ENCODE measurements around the gene MT3. TPM values are rescaled to one million over a fixed set of nuclear protein-coding genes. Genes with fewer than 3 reads are reported as not detected.

Gene MT3
- total RNA-seq, 6 experiments from 2014 or later, result not detected

DNA sequence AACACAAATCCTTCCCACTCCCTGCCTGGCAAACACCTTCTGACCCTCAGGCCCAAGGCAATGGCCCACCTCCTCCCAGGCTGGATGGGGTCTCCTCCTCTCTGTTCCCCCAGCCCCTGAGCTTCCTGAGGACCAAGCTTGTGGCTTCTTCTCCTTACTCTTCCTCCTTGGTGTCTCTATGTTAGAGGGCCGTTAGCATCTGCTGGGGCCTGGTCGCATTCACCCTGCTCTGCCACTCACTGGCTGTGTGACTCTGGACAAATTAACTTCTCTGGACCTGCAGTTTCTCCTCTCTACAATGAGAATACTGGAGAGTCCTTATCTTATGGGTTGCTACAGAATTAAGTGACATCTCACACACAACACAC is 18.3 kb downstream of the MT3 start:
- TF ChIP-seq, protein P1, sequence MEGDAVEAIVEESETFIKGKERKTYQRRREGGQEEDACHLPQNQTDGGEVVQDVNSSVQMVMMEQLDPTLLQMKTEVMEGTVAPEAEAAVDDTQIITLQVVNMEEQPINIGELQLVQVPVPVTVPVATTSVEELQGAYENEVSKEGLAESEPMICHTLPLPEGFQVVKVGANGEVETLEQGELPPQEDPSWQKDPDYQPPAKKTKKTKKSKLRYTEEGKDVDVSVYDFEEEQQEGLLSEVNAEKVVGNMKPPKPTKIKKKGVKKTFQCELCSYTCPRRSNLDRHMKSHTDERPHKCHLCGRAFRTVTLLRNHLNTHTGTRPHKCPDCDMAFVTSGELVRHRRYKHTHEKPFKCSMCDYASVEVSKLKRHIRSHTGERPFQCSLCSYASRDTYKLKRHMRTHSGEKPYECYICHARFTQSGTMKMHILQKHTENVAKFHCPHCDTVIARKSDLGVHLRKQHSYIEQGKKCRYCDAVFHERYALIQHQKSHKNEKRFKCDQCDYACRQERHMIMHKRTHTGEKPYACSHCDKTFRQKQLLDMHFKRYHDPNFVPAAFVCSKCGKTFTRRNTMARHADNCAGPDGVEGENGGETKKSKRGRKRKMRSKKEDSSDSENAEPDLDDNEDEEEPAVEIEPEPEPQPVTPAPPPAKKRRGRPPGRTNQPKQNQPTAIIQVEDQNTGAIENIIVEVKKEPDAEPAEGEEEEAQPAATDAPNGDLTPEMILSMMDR (IDR thresholded peaks at IDR 0.05), result no peak
- Mint-ChIP-seq H3K36me3 (ENCODE audit: low read depth) (peaks cover 14% of the 10 kb centered on the region; the same call in 1 of the 2 replicates), H3K9me3 (no peaks in the 10 kb centered on the region), H3K4me1 (ENCODE audit: low read depth) (peaks cover 66% of the 10 kb centered on the region), H3K27me3 (ENCODE audit: insufficient read depth) (peaks cover 6% of the 10 kb centered on the region), H3K27ac (peak overlapping the region; percentile 100), H3K4me3 (peak overlapping the region; percentile 84)
- no peak for DNase-seq

DNA sequence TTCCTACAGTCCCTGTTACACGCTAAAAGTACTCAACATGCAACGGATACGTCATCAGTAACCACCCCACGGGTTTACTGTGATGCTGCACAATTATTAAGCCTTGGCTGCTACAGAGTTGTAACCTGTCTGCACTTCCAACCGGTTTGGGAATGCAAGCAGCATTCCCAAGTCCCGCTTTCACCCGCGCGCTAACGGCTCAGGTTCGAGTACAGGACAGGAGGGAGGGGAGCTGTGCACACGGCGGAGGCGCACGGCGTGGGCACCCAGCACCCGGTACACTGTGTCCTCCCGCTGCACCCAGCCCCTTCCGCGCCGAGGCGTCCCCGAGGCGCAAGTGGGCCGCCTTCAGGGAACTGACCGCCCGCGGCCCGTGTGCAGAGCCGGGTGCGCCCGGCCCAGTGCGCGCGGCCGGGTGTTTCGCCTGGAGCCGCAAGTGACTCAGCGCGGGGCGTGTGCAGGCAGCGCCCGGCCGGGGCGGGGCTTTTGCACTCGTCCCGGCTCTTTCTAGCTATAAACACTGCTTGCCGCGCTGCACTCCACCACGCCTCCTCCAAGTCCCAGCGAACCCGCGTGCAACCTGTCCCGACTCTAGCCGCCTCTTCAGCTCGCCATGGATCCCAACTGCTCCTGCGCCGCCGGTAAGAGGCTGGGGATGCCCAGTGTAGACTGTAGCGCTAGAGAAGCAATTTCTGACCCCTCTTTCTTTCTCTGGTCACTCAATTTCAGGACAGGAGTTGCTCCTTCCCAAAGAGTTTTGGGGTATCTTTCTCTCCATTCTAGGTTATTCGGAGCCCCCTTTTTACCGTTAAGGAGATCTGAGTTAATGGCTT is 18.9 kb downstream of the MT3 start, which contains the start of gene MT2A:
TSS of gene MT2A (plus strand) at position 542 of the 833 bp plus-strand sequence. CDS start at position 614, 72 bp downstream.
- Mint-ChIP-seq H3K27ac (peak within 1 kb of the TSS; percentile 100), H3K27me3 (ENCODE audit: insufficient read depth) (peaks cover 6% of the 10 kb centered on the region), H3K9me3 (no peaks in the 10 kb centered on the region), H3K4me3 (peak within 1 kb of the TSS; percentile 98), H3K36me3 (ENCODE audit: low read depth) (peaks cover 14% of the 10 kb centered on the region; the same call in 1 of the 2 replicates), H3K4me1 (ENCODE audit: low read depth) (peaks cover 71% of the 10 kb centered on the region)
- TF ChIP-seq, protein P1 (IDR thresholded peaks at IDR 0.05), result no peak
- peak; percentile 95 for DNase-seq

DNA sequence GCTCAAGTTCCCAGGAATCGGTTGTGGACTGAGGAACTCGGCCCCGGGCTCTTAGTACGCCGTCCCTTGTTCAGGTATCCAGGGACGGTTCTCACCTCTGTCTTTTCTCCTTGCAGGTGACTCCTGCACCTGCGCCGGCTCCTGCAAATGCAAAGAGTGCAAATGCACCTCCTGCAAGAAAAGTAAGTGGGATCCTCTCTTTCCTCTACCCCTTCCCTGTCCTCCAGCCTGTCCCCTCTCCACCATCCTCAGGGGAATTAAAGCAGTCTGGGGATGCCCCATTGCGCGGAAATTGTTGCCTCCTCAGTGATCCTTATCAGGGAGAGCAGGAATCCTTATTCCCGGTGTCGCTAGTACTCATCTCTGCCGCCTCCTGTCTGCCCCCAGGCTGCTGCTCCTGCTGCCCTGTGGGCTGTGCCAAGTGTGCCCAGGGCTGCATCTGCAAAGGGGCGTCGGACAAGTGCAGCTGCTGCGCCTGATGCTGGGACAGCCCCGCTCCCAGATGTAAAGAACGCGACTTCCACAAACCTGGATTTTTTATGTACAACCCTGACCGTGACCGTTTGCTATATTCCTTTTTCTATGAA is 19.6 kb downstream of the MT3 start:
- Mint-ChIP-seq H3K27ac (peak overlapping the region; percentile 96), H3K9me3 (no peaks in the 10 kb centered on the region), H3K4me3 (peak overlapping the region; percentile 98), H3K36me3 (ENCODE audit: low read depth) (peaks cover 14% of the 10 kb centered on the region; the same call in 1 of the 2 replicates), H3K4me1 (ENCODE audit: low read depth) (peaks cover 73% of the 10 kb centered on the region), H3K27me3 (ENCODE audit: insufficient read depth) (peaks cover 6% of the 10 kb centered on the region)
- TF ChIP-seq, protein P1 (IDR thresholded peaks at IDR 0.05), result no peak
- DNase-seq, result no peak

DNA sequence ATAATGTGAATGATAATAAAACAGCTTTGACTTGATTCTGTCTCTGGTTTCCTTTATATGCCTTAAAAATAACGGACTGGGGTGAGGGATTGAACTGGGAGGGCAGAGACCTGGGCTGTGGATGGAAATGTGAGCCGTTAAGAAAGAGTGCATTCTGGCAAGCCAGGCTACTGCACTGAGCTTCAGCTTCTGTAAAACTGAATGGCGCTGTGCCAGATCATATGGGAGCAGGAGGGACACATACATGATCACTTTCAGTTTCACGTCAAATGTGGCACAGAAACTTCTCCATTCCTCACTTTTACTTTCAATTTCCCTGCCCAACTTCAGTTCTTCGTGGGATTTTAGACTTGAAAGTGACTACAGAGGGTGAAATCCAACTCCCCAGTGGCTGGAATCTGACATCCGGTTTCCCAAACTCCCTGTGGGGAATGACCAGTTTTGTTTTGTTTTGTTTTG is 20.2 kb downstream of the MT3 start:
- peaks cover 78% of the 10 kb centered on the region for H3K4me1 Mint-ChIP-seq (ENCODE audit: low read depth)
- H3K9me3 Mint-ChIP-seq, result no peaks in the 10 kb centered on the region
- peak; percentile 86 for DNase-seq
- H3K27ac Mint-ChIP-seq, result peak overlapping the region; percentile 96
- H3K27me3 Mint-ChIP-seq (ENCODE audit: insufficient read depth), result peaks cover 6% of the 10 kb centered on the region
- TF ChIP-seq, protein P1 (IDR thresholded peaks at IDR 0.05), result no peak
- H3K4me3 Mint-ChIP-seq, result peak overlapping the region; percentile 98
- H3K36me3 Mint-ChIP-seq (ENCODE audit: low read depth), result peaks cover 14% of the 10 kb centered on the region; the same call in 1 of the 2 replicates

DNA sequence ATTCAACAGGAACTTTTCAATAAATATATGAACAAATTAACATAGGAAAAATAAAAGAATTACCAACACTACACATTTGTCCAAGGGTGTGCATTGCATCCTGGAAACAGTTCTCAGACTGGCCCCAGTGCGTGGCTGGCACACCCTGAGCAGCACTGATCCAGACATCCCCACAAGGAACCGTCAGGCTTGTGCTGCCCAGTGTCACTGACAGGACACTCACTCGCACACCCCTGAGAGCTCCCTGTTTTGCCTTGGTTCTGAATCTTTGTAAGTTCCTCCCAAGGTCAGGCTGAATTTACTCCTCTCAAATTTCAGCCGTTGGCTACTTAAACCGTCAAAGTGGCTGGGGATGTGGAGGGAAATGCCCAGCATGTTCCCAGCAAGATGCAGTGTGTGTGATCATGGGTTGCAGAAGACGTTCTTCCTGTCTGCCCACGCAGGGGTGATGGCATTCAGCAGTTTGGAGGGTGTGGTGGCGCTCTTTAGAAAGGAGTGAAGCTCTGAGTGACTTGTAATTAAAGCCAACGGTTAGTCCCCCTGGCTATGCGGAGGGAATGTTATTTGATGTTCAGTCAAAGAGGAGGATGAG is 20.8 kb downstream of the MT3 start:
- Mint-ChIP-seq H3K9me3 (no peaks in the 10 kb centered on the region), H3K4me3 (peak overlapping the region; percentile 98), H3K36me3 (ENCODE audit: low read depth) (peaks cover 14% of the 10 kb centered on the region; the same call in 1 of the 2 replicates), H3K4me1 (ENCODE audit: low read depth) (peaks cover 80% of the 10 kb centered on the region), H3K27ac (peak overlapping the region; percentile 96), H3K27me3 (ENCODE audit: insufficient read depth) (peaks cover 4% of the 10 kb centered on the region)
- TF ChIP-seq, protein P1 (IDR thresholded peaks at IDR 0.05), result peak; percentile 23; the same call in 1 of the 2 replicates
- DNase-seq, result peak; percentile 65

Measured in HFFc6 (cell line).